ENCODE data around the gene CATSPER4. TPM values are rescaled to one million over a fixed set of nuclear protein-coding genes. Genes with fewer than 3 reads are reported as not detected.
A peak's percentile ranks its signal among the peaks of the same experiment; 100 is the strongest.

Gene CATSPER4
- total RNA-seq, 4 donors from 2014 or later, result not detected

- WGBS, 2 donors, result 73 to 76% methylated on average over 9 of the region's 9 CpGs
- DNase-seq (ENCODE audit: low spot score in 2 of 2), result no peak
- Histone ChIP-seq H3K4me1 (peaks cover 0 to 22% (median 7%) of the 10 kb centered on the region in 4 donors), H3K9me3 (no peaks in the 10 kb centered on the region), H3K4me3 (peak overlapping the region; percentile 84 to 96 (median 87)), H3K27me3 (no peaks in the 10 kb centered on the region), H3K27ac (peak overlapping the region in 3 of 4 donors; percentile 84 to 86 (median 86)), H3K36me3 (peaks cover 0 to 18% (median 0%) of the 10 kb centered on the region in 3 donors)
- no peak for TF ChIP-seq CTCF (IDR thresholded peaks at IDR 0.05)
- TF ChIP-seq EP300 (IDR thresholded peaks at IDR 0.05), result no peak
- no peak for TF ChIP-seq POLR2A (IDR thresholded peaks at IDR 0.05)
Observed at GRCh38 chr1:26170472-26170821, 20.0 kb upstream of the CATSPER4 start.

- TF ChIP-seq EP300 (IDR thresholded peaks at IDR 0.05) (no peak), CTCF (IDR thresholded peaks at IDR 0.05) (no peak), POLR2A (IDR thresholded peaks at IDR 0.05) (no peak)
- WGBS, 2 donors, result 90 to 91% methylated on average over 32 to 34 of the region's 34 CpGs
- peak within 1 kb of the TSS in 3 of 4 donors; percentile 84 to 96 (median 85) for H3K4me3 ChIP-seq
Observed at GRCh38 chr1:26171084-26172072, 19.0 kb upstream of the CATSPER4 start, which contains the start of gene ZNF593OS. TSS of gene ZNF593OS (minus strand) at chr1:26171832. CDS start at chr1:26171661, 171 bp downstream.

GRCh38 chr1:26175346-26175745 is 15.1 kb upstream of the CATSPER4 start:
- WGBS, 2 donors, result 90 to 93% methylated on average over 8 of the region's 8 CpGs

More at GRCh38 chr1:26171084-26172072, 19.0 kb upstream of the CATSPER4 start, which contains the start of gene ZNF593OS:
- Histone ChIP-seq H3K27ac (peak within 1 kb of the TSS in 1 of 4 donors; percentile 86), H3K4me1 (peaks cover 0 to 22% (median 7%) of the 10 kb centered on the region in 4 donors), H3K36me3 (peaks cover 0 to 18% (median 0%) of the 10 kb centered on the region in 3 donors), H3K27me3 (no peaks in the 10 kb centered on the region), H3K9me3 (no peaks in the 10 kb centered on the region)
- DNase-seq (ENCODE audit: low spot score in 2 of 2), result no peak

GRCh38 chr1:26177182-26177684 is 13.2 kb upstream of the CATSPER4 start, which contains the start of gene CNKSR1:
TSS of gene CNKSR1 (plus strand) at chr1:26177491. CDS start at chr1:26177548, 57 bp downstream.
- peak within 1 kb of the TSS in 1 of 4 donors; percentile 15 for H3K4me3 ChIP-seq
- TF ChIP-seq EP300 (IDR thresholded peaks at IDR 0.05) (no peak), POLR2A (IDR thresholded peaks at IDR 0.05) (no peak), CTCF (IDR thresholded peaks at IDR 0.05) (no peak)
- no peaks in the 10 kb centered on the region for H3K27me3 ChIP-seq
- H3K27ac ChIP-seq, result peak within 1 kb of the TSS in 1 of 4 donors; percentile 45
- H3K36me3 ChIP-seq, result peaks cover 0 to 13% (median 0%) of the 10 kb centered on the region in 3 donors
- H3K4me1 ChIP-seq, result no peaks in the 10 kb centered on the region
- WGBS, 2 donors, result 42 to 49% methylated on average over 15 to 21 of the region's 21 CpGs
- no peak for DNase-seq (ENCODE audit: low spot score in 2 of 2)
- no peaks in the 10 kb centered on the region for H3K9me3 ChIP-seq

More at GRCh38 chr1:26175346-26175745, 15.1 kb upstream of the CATSPER4 start:
- no peak for DNase-seq (ENCODE audit: low spot score in 2 of 2)
- Histone ChIP-seq H3K27ac (no peak overlapping the region), H3K4me3 (no peak overlapping the region), H3K9me3 (no peaks in the 10 kb centered on the region), H3K27me3 (no peaks in the 10 kb centered on the region), H3K36me3 (peaks cover 0 to 19% (median 0%) of the 10 kb centered on the region in 3 donors), H3K4me1 (peaks cover 0 to 9% (median 6%) of the 10 kb centered on the region in 4 donors)
- TF ChIP-seq POLR2A (IDR thresholded peaks at IDR 0.05) (no peak), EP300 (IDR thresholded peaks at IDR 0.05) (no peak), CTCF (IDR thresholded peaks at IDR 0.05) (no peak)
